Small intestine (tissue), 7 donors: ENCODE data around the gene GALNT7. TPM values are rescaled to one million over a fixed set of nuclear protein-coding genes. Genes with fewer than 3 reads are reported as not detected.

Experiments
- DNase-seq, 2 donors: peaks; one replicate each; pipeline versions ENCODE4 v3.0.0 to v3.0.0-alpha.2; 2013
- FAIRE-seq: peaks from 2 replicates; lab custom pipeline; 2012; peaks lifted over from hg19 to GRCh38; lab: Jason Lieb, UNC
- H3K27ac ChIP-seq, 3 donors: one replicate each; pipeline ENCODE4 v1.5.1; 2013; ENCODE audit warnings: low read length in 2 of 3, mild to moderate bottlenecking in 2 of 3, control low read depth in 1 of 3, inconsistent platforms in 1 of 3, low read depth in 1 of 3, moderate library complexity in 1 of 3
- H3K27me3 ChIP-seq, 3 donors: one replicate each; pipeline ENCODE4 v1.6.1; 2013; ENCODE audit warnings: low read length in 3 of 3, inconsistent platforms in 1 of 3; ENCODE audit not compliant: control insufficient read depth in 3 of 3, insufficient read depth in 3 of 3
- H3K36me3 ChIP-seq, 3 donors: one replicate each; pipeline ENCODE4 v1.6.1; 2013; ENCODE audit warnings: low read length in 3 of 3, inconsistent platforms in 1 of 3, low read depth in 1 of 3, mild to moderate bottlenecking in 1 of 3, moderate library complexity in 1 of 3; ENCODE audit not compliant: control insufficient read depth in 3 of 3, insufficient read depth in 2 of 3
- H3K4me1 ChIP-seq, 3 donors: one replicate each; pipeline ENCODE4 v1.6.1; 2013; ENCODE audit warnings: low read length in 2 of 3, inconsistent platforms in 1 of 3, low read depth in 1 of 3, mild to moderate bottlenecking in 1 of 3, moderate library complexity in 1 of 3; ENCODE audit not compliant: control insufficient read depth in 3 of 3, insufficient read depth in 2 of 3
- H3K4me3 ChIP-seq, 3 donors: one replicate each; pipeline ENCODE4 v1.5.1; 2013; ENCODE audit warnings: low read length in 3 of 3, control low read depth in 1 of 3, inconsistent platforms in 1 of 3, low read depth in 1 of 3, mild to moderate bottlenecking in 1 of 3, moderate library complexity in 1 of 3
- H3K9me3 ChIP-seq, 2 donors: one replicate each; pipeline ENCODE4 v1.6.1; 2013; ENCODE audit warnings: low read depth in 1 of 2, low read length in 1 of 2; ENCODE audit not compliant: control insufficient read depth in 2 of 2, insufficient read depth in 1 of 2
- WGBS, 3 donors: extraction: QIAGEN DNeasy Blood & Tissue Kit; methylation state at CpG; one replicate each; pipeline ENCODE4 v1.1.7; 2013; 5-methylcytosine and 5-hydroxymethylcytosine counted together
- polyA plus RNA-seq, 4 donors: library from polyadenylated mRNA; stranded (reverse) in 3 of 4; unstranded in 1 of 4; fragments of 200-250 nt in 3 of 4; fragments of 120-200 nt in 1 of 4; gene quantifications; one replicate each; pipeline versions ENCODE4 v1.2.1 to v1.2.3, GENCODE V29; 2013
- donor health status: healthy with polysubstance abuse.
- donor health status: control.
- donor health status: control.
- donor health status: Bipolar disorder and iron deficiency.
- donor health status: healthy.

The GALNT7 gene
- polyA plus RNA-seq, 4 donors: 10.0 to 58.4 (median 19.5) TPM

- Histone ChIP-seq H3K27ac (no peak overlapping the region), H3K36me3 (no peaks in the 10 kb centered on the region), H3K27me3 (no peaks in the 10 kb centered on the region), H3K4me1 (peaks cover 2 to 8% (median 4%) of the 10 kb centered on the region in 3 donors), H3K4me3 (no peak overlapping the region), H3K9me3 (no peaks in the 10 kb centered on the region)
- WGBS, 3 donors: 81 to 85% (median 84%) methylated on average over 2 of the region's 2 CpGs
- DNase-seq (no peak), FAIRE-seq (no peak)
Measured at GRCh38 chr4:173267711-173268110, 99.1 kb downstream of the GALNT7 start.

GRCh38 chr4:173269280-173269679, 100.7 kb downstream of the GALNT7 start:
- H3K9me3 ChIP-seq: no peaks in the 10 kb centered on the region
- DNase-seq: no peak
- H3K27ac ChIP-seq: no peak overlapping the region
- FAIRE-seq: no peak
- no peaks in the 10 kb centered on the region for H3K27me3 ChIP-seq
- no peaks in the 10 kb centered on the region for H3K36me3 ChIP-seq
- H3K4me3 ChIP-seq: no peak overlapping the region
- WGBS, 3 donors: 72 to 84% (median 80%) methylated on average over 3 of the region's 3 CpGs
- H3K4me1 ChIP-seq: peaks cover under 1 to 8% (median 2%) of the 10 kb centered on the region in 3 donors

GRCh38 chr4:173270312-173271027, 101.9 kb downstream of the GALNT7 start:
- WGBS, 3 donors: 39 to 54% (median 42%) methylated on average over 4 of the region's 4 CpGs
- Histone ChIP-seq H3K4me3 (no peak overlapping the region), H3K27ac (no peak overlapping the region), H3K9me3 (peaks cover 0 to 8% of the 10 kb centered on the region in 2 donors), H3K27me3 (no peaks in the 10 kb centered on the region), H3K4me1 (no peaks in the 10 kb centered on the region), H3K36me3 (peaks cover 0 to 2% (median 2%) of the 10 kb centered on the region in 3 donors)
- FAIRE-seq: no peak
- DNase-seq: no peak

GRCh38 chr4:173272314-173272713, 103.7 kb downstream of the GALNT7 start:
- DNase-seq (no peak), FAIRE-seq (no peak)
- WGBS, 3 donors: 80 to 92% (median 84%) methylated on average over 5 of the region's 5 CpGs
- H3K27ac ChIP-seq: no peak overlapping the region
- H3K4me1 ChIP-seq: no peaks in the 10 kb centered on the region
- peaks cover 0 to 8% of the 10 kb centered on the region in 2 donors for H3K9me3 ChIP-seq
- H3K36me3 ChIP-seq: peaks cover 0 to 2% (median 2%) of the 10 kb centered on the region in 3 donors
- H3K4me3 ChIP-seq: no peak overlapping the region
- H3K27me3 ChIP-seq: no peaks in the 10 kb centered on the region

DNA sequence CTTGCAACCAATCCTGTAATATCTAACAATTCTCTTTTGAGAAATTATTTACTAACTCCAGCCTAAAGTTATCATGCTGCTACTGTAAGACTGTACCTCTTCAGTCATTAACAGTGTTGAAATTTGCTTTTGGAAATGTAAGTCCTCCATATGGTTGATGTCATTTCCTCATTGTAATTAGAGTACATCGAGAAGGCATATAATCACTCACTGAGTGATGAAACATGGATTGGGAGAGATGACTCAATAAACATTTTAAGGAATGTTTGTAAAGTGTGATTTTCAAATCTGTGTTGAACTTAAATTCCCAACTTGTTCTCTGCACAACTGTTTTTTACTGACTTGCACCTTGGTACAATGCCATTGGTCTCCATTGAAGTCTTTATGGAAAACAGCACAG, 104.4 kb downstream of the GALNT7 start:
- Histone ChIP-seq H3K27ac (no peak overlapping the region), H3K36me3 (peaks cover 0 to 2% (median 2%) of the 10 kb centered on the region in 3 donors), H3K4me3 (no peak overlapping the region), H3K4me1 (no peaks in the 10 kb centered on the region), H3K27me3 (no peaks in the 10 kb centered on the region), H3K9me3 (peaks cover 0 to 8% of the 10 kb centered on the region in 2 donors)
- FAIRE-seq: no peak
- WGBS, 3 donors: 62 to 88% (median 81%) methylated on average over 1 of the region's 1 CpG
- no peak for DNase-seq

DNA sequence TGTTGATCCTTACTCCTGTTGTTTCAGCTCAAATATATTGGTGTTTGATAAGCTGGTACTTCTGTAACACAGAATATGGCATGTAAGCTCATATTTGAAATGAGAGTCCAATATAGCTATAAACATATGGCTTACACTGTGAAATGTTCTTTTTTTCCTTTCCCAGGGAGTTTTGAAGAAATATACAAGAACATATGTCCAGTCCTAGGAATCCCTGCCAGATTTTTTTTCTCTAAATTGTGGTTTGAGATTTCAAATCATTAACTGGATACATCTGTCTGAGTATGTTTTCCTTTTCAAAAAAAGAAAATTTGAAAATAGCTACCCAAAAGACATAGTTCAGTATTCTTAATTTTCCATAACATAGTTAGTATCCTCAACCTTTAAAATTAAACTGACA, 105.3 kb downstream of the GALNT7 start:
- H3K4me1 ChIP-seq: no peaks in the 10 kb centered on the region
- H3K36me3 ChIP-seq: peaks cover 0 to 2% (median 2%) of the 10 kb centered on the region in 3 donors
- FAIRE-seq (no peak), DNase-seq (no peak)
- no peaks in the 10 kb centered on the region for H3K27me3 ChIP-seq
- H3K9me3 ChIP-seq: peaks cover 0 to 8% of the 10 kb centered on the region in 2 donors
- H3K27ac ChIP-seq: no peak overlapping the region
- no peak overlapping the region for H3K4me3 ChIP-seq

DNA sequence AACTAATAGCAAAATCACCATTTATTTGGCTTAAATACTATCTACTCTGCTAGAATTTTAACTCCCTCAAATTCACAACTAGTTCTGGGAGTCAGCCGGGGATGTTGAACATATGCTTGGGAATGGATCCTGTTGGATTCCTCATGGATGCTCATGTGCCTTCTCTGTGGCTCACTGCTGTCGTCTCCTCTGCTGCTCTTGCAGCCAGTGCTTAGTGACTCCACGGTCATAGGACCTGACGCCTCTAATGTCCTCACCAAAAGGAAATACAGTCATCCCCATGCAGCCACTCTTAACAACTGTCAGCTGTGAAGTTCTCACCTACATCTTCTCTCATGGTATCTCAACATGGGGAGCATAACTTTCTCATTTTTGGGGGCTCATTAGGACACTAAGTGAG, 106.1 kb downstream of the GALNT7 start:
- DNase-seq: no peak
- Histone ChIP-seq H3K9me3 (peaks cover 0 to 8% of the 10 kb centered on the region in 2 donors), H3K36me3 (peaks cover 0 to 5% (median 2%) of the 10 kb centered on the region in 3 donors), H3K27me3 (no peaks in the 10 kb centered on the region), H3K4me1 (no peaks in the 10 kb centered on the region), H3K27ac (no peak overlapping the region), H3K4me3 (no peak overlapping the region)
- 95 to 98% (median 96%) methylated on average over 4 of the region's 4 CpGs for WGBS, 3 donors
- FAIRE-seq: no peak

- H3K4me1 ChIP-seq: no peaks in the 10 kb centered on the region
- no peak overlapping the region for H3K27ac ChIP-seq
- H3K36me3 ChIP-seq: peaks cover 0 to 5% (median 2%) of the 10 kb centered on the region in 3 donors
- H3K27me3 ChIP-seq: no peaks in the 10 kb centered on the region
- DNase-seq (no peak), FAIRE-seq (no peak)
- WGBS, 3 donors: 88 to 95% (median 94%) methylated on average over 7 of the region's 7 CpGs
- no peak overlapping the region for H3K4me3 ChIP-seq
- H3K9me3 ChIP-seq: peaks cover 0 to 8% of the 10 kb centered on the region in 2 donors
Measured at GRCh38 chr4:173275150-173275549, 106.5 kb downstream of the GALNT7 start.
